Neuron (in vitro differentiated cells): ENCODE measurements around the gene GET4.

Experiments
- H2AFZ ChIP-seq: one replicate; pipeline ENCODE4 v1.6.1; 2013; ENCODE audit warnings: low read depth, mild to moderate bottlenecking, inconsistent platforms, low read length, moderate library complexity
- H3K27me3 ChIP-seq: one replicate; pipeline ENCODE4 v1.6.1; 2013; ENCODE audit warnings: low read length; ENCODE audit not compliant: insufficient read depth
- H3K36me3 ChIP-seq: one replicate; pipeline ENCODE4 v1.6.1; 2013; ENCODE audit warnings: low read length; ENCODE audit not compliant: insufficient read depth
- H3K4me1 ChIP-seq: one replicate; pipeline ENCODE4 v1.6.1; 2013; ENCODE audit warnings: low read length; ENCODE audit not compliant: insufficient read depth
- H3K4me3 ChIP-seq: 2 replicates; pipeline ENCODE4 v1.5.1; 2013; ENCODE audit warnings: mild to moderate bottlenecking, low read length, moderate library complexity
- H3K9me3 ChIP-seq: one replicate; pipeline ENCODE4 v1.6.1; 2013; ENCODE audit warnings: low read length

Gene GET4

DNA sequence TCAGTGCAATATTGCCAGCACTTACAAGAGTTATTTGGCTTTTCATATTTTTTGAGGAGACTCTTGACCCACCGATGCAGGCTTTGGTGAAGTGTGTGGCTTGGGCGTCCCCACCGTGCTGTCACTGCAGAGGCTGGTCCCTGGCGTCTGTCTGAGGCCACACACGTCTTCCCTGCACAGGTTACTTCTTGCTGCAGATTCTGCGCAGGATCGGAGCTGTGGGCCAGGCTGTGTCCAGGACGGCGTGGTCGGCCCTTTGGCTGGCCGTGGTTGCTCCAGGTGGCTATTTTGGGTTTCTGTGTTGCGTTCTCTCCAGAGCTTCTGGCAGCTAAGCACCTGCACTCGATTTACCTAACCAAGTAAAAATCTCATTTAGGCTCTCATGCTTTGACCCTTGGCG lies 25.1 kb upstream of the GET4 start:
- Histone ChIP-seq H3K9me3 (peaks cover 4% of the 10 kb centered on the region), H3K36me3 (peaks cover 66% of the 10 kb centered on the region), H3K27me3 (no peaks in the 10 kb centered on the region), H2AFZ (no peak overlapping the region), H3K4me3 (no peak overlapping the region), H3K4me1 (no peaks in the 10 kb centered on the region)

DNA sequence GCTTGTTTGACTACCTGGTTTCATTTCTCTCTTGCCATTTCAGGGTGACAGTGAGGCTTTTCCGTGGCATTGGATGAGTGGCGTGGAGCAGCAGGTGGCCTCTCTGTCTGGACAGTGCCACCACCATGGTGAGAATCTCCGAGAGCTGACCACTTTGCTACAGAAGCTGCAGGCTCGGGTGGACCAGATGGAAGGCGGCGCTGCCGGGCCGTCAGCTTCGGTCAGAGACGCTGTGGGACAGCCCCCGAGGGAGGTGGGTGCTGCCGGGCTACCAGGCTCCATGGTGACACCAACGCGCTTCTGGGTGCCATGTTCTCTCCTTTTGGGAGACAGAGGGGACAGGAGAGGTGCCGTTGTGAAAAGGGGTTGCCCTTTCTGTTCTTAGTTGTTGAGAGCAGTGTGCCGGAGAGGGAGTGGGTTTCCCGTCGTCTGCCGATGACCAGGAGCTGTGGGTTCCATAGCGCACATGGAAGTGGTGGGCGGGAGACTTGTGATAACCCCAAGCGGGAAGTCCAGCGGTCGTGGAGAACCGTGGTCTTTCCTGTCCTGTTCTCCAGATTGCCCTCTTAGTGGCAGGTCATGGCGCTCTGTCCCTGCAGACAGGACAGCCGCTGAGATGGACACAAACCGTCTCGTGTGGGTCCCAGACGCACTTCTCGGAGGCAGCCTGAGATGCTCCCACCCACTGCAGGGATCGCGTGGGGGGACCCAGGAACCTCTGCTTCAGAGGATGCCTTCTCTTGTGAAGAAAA lies 22.8 kb upstream of the GET4 start:
- Histone ChIP-seq H3K4me3 (no peak overlapping the region), H3K27me3 (no peaks in the 10 kb centered on the region), H3K36me3 (peaks cover 82% of the 10 kb centered on the region), H2AFZ (no peak overlapping the region), H3K9me3 (peaks cover under 1% of the 10 kb centered on the region), H3K4me1 (no peaks in the 10 kb centered on the region)

DNA sequence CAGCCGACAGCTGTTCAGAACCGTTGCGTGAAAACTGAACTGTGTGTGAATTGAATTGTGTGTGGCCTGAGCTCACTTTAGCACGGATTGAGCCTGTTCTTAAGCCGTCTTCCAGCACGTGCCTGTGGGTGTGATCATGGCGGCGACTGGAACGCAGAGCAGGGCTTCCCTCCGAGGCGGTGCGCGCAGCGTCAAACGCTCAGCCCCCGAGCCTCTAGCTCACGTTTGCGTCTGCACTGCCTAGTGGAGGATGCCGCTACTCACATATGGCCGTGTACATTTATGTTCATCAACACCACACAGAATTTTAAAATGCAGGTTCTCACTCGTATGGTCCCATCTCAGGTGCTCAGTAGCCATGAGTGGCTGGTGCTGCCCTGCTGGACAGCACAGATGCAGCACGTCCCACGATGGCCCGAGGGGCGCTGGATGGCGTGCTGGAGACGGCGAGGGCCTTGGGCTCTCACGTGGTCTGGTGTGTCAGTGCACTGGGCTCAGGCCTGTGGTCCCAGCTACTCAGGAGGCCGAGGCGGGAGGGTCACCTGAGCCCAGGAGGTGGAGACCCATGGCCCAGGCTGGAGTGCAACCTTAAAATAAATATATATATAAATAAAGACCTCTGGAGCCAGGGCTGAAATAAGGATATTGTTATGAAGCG lies 22.1 kb upstream of the GET4 start:
- peaks cover 80% of the 10 kb centered on the region for H3K36me3 ChIP-seq
- no peaks in the 10 kb centered on the region for H3K9me3 ChIP-seq
- H2AFZ ChIP-seq, result no peak overlapping the region
- H3K4me3 ChIP-seq, result no peak overlapping the region
- H3K27me3 ChIP-seq, result no peaks in the 10 kb centered on the region
- H3K4me1 ChIP-seq, result no peaks in the 10 kb centered on the region

DNA sequence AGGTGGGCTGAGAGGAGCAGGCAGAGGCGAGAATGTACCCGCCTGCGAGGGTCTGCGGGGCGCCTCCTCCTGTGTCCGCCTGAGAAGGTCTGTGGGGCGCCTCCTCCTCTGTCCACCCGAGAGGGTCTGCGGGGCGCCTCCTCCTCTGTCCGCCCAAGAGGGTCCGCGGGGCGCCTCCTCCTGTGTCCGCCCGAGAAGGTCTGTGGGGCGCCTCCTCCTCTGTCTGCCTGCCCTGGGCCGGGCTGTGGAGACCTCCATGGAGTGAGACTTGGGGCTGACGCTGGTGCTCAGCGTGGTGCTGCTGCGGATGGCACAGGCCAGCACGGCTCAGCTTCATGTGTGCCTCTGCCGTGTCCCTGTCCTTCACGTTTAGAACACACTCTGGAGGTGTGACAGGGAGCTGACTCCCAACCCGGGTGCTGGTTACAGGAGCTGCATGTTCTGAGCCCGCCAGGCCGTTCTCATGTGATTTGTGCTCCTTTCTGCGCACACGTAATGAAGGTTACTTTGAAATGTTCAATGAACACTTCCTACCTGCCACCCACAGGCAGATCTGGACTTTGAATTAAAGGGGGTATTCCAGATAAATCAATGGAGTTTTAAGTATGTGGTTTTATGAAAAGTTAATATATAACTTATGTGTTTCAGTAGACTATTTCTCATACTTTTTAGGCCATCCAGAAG lies 20.5 kb upstream of the GET4 start:
- no peak overlapping the region for H3K4me3 ChIP-seq
- H3K27me3 ChIP-seq, result no peaks in the 10 kb centered on the region
- H3K9me3 ChIP-seq, result no peaks in the 10 kb centered on the region
- H3K4me1 ChIP-seq, result no peaks in the 10 kb centered on the region
- no peak overlapping the region for H2AFZ ChIP-seq
- H3K36me3 ChIP-seq, result peaks cover 84% of the 10 kb centered on the region

DNA sequence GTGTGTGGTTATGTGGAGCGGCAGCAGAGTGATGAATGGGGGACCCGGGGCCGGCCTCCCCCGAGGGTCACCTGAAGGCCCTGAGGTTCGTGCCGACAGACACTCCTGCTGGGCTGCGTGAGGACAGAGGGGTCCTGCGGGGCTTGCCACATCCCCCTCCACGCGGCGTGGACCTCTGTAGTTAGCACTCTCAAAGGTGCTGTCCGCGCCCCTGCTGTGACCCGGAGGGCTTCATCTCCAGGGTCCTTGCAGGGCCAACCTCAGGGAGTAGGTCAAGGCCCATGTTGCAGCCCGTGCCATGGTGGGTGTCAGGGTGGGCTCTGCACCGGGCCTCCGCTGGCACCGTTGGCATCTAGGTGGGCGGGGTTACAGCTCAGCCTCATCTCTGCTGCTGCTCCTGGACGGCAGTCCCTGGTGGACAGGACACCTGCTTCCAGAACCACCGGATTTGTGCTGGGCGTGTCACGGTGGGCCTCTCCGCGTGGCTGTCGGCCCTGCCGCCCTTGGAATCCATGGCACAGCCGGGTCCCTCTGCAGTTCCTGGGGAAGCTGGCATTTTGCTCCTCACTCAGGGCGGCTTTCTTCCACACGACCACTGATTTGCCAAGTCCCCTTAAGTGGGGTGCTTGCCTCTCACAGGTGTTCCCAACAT lies 19.8 kb upstream of the GET4 start:
- no peaks in the 10 kb centered on the region for H3K27me3 ChIP-seq
- no peak overlapping the region for H3K4me3 ChIP-seq
- H3K36me3 ChIP-seq, result peaks cover 85% of the 10 kb centered on the region

DNA sequence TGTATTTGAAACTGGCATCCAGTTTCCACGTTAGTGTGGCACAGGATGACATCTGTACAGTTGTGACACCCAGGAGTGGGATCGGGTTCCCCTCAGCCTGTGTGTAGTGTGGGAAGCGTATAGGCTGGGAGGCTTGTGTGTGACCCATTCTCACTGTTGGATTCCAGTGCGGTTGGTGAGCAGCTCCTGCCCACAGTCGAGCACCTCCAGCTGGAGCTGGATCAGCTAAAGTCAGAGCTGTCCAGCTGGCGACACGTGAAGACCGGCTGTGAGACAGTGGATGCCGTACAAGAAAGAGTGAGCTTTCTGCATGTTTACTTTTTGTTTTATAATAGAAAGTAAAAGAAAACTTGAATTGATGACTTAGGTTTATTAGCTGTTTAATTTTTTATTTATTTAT lies 18.7 kb upstream of the GET4 start:
- Histone ChIP-seq H3K4me3 (no peak overlapping the region), H3K27me3 (no peaks in the 10 kb centered on the region), H3K9me3 (peaks cover 6% of the 10 kb centered on the region), H3K36me3 (peaks cover 87% of the 10 kb centered on the region), H2AFZ (no peak overlapping the region), H3K4me1 (no peaks in the 10 kb centered on the region)

More for the DNA sequence above, 19.8 kb upstream of the GET4 start:
- Histone ChIP-seq H3K4me1 (no peaks in the 10 kb centered on the region), H3K9me3 (peaks cover 2% of the 10 kb centered on the region), H2AFZ (no peak overlapping the region)

DNA sequence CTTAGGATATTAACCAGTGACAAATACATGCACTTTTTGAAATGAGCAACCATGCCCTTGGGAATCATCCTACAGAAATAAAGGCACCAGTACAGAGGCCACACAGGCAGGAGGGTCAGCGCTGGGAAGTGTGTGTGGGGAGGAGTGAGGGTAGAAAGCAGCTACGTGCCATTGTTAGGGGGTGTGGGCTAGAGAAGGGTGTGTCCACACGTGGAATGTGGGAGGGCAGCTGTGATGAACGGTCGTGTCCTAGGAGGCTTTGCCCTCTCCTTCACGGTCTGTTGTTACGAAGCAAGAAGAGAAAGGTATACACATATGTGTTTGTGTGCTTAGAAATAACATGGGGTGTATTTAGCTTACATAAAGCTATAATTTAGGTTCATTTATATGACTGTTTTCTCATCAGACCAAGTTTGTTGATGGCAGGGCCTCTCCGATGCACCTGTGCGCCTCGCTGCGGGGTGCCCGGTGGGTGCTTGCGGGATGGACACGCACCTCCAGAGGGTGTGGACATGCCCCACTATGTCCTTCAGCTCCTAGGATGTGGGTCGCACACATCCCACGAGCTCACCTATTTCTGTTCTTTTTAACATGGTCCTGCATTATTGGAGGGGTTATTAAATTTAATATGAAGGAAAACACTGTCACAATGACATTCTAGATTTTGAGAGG lies 16.9 kb upstream of the GET4 start:
- Histone ChIP-seq H3K27me3 (no peaks in the 10 kb centered on the region), H3K36me3 (peaks cover 74% of the 10 kb centered on the region), H3K4me1 (no peaks in the 10 kb centered on the region), H3K9me3 (peaks cover 6% of the 10 kb centered on the region), H2AFZ (no peak overlapping the region), H3K4me3 (no peak overlapping the region)

DNA sequence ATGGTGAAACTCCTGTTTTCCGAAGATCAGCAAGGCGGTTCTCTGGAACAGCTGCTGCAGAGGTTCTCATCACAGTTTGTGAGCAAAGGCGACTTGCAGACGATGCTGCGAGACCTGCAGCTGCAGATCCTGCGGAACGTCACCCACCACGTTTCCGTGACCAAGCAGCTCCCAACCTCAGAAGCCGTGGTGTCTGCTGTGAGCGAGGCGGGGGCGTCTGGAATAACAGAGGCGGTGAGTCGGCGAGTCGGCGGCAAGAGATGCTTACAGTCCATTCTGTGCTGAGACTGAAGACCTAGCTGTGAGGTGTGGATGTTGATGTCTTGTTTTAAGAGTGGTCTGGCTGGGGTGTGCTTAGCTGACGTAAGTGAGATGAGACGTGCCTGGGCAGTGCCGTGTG lies 16.2 kb upstream of the GET4 start:
- Histone ChIP-seq H3K36me3 (peaks cover 72% of the 10 kb centered on the region), H2AFZ (no peak overlapping the region), H3K4me3 (no peak overlapping the region), H3K9me3 (peaks cover 6% of the 10 kb centered on the region), H3K4me1 (no peaks in the 10 kb centered on the region), H3K27me3 (no peaks in the 10 kb centered on the region)

DNA sequence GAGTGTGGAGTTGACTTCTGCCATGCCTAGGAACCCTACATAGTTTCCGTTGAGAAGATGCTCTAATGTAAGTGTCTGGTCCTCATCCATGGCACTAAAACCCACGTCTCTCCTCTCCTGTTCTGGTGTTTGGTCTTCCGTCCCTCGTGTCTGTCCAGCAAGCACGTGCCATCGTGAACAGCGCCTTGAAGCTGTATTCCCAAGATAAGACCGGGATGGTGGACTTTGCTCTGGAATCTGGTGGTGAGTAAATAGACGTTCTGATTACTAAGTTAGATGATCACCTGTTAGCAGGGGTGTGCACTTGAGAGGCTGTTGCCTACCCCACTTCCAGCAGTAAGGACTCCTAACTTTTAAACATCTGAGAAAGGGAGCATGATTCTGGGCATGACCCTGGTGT lies 15.1 kb upstream of the GET4 start:
- H3K36me3 ChIP-seq, result peaks cover 74% of the 10 kb centered on the region
- peaks cover 6% of the 10 kb centered on the region for H3K9me3 ChIP-seq
- no peak overlapping the region for H2AFZ ChIP-seq
- no peak overlapping the region for H3K4me3 ChIP-seq
- no peaks in the 10 kb centered on the region for H3K4me1 ChIP-seq
- H3K27me3 ChIP-seq, result no peaks in the 10 kb centered on the region

DNA sequence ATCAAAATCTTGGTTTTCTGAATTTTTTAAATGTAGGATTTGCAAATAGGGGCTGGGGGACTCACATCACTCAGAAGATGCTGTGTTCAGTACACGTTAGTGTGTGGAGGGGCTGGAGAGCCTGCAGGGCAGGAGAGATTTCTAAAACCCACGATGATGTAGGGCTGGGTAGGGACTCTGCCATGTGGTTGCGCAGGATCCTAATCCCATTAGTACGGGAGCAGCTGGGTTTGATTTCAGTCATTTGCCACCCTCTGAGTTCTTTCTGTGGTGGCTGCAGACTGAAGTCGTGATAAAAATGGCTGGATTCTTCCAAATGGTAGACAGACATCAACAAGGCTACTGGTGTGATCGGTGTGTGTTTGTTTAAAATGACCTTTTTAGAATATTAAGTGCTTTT lies 14.2 kb upstream of the GET4 start:
- Histone ChIP-seq H3K4me1 (no peaks in the 10 kb centered on the region), H3K9me3 (peaks cover 6% of the 10 kb centered on the region), H3K27me3 (no peaks in the 10 kb centered on the region), H3K4me3 (no peak overlapping the region), H2AFZ (no peak overlapping the region), H3K36me3 (peaks cover 69% of the 10 kb centered on the region)

DNA sequence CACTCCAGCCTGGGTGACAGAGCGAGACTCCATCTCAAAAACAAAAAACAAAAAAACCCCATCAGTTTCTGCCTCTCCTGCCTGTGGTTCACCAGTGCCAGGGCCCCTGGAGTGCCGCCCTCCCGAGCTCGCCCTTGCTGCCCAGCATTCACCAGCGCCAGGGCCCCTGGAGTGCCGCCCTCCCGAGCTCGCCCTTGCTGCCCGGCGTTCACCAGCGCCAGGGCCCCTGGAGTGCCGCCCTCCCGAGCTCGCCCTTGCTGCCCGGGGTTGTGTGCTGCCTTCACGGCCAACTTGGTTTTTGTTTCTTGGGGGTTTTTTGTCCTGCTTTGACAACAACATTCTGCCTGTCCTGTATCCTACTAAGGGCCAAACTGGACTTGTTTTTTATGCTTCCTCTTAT lies 13.2 kb upstream of the GET4 start:
- peaks cover 6% of the 10 kb centered on the region for H3K9me3 ChIP-seq
- H3K36me3 ChIP-seq, result peaks cover 72% of the 10 kb centered on the region
- H3K27me3 ChIP-seq, result no peaks in the 10 kb centered on the region
- H2AFZ ChIP-seq, result no peak overlapping the region
- no peaks in the 10 kb centered on the region for H3K4me1 ChIP-seq
- no peak overlapping the region for H3K4me3 ChIP-seq

DNA sequence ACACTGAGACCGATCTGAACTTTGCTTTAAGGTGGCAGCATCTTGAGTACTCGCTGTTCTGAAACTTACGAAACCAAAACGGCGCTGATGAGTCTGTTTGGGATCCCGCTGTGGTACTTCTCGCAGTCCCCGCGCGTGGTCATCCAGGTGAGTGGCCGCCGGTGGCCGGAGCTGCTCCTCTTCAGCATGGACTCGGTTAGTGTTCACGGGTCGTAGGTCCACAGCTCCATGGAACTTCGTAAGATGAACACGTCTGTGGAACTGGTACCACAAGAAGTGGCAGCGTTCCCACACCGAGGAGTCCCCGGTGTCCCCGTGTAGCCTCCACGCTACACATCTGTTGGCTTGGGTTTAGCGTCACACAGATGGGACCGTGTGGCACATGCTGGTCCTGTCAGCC lies 10.4 kb upstream of the GET4 start:
- peaks cover 65% of the 10 kb centered on the region for H3K36me3 ChIP-seq
- H2AFZ ChIP-seq, result no peak overlapping the region
- H3K4me1 ChIP-seq, result no peaks in the 10 kb centered on the region
- peaks cover 7% of the 10 kb centered on the region for H3K9me3 ChIP-seq
- H3K27me3 ChIP-seq, result no peaks in the 10 kb centered on the region
- no peak overlapping the region for H3K4me3 ChIP-seq
